ENCODE data around the gene CACNA1I.
"Not testable (repeated sequence)": the region's sequence is repeated elsewhere in the genome, so short reads cannot be mapped to it uniquely, and the experiment has no call there.

CACNA1I gene

DNA sequence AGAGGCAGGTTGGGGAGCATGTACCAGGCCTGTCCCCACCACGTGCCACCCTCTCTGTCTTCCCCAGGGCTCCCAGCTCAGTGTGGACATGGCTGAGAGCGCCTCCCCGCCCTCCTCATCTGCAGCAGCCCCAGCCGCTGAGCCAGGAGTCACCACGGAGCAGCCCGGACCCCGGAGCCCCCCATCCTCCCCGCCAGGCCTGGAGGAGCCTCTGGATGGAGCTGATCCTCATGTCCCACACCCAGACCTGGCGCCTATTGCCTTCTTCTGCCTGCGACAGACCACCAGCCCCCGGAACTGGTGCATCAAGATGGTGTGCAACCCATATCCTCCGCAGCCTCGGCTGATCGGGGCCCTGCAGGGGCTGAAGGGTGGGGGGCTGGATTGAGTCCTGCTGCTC lies at the start of gene CACNA1I:
CACNA1I (plus strand) TSS at position 89 of the 400 bp plus-strand sequence; CDS start at position 89, 0 bp downstream.
- DNase-seq = no peak

DNA sequence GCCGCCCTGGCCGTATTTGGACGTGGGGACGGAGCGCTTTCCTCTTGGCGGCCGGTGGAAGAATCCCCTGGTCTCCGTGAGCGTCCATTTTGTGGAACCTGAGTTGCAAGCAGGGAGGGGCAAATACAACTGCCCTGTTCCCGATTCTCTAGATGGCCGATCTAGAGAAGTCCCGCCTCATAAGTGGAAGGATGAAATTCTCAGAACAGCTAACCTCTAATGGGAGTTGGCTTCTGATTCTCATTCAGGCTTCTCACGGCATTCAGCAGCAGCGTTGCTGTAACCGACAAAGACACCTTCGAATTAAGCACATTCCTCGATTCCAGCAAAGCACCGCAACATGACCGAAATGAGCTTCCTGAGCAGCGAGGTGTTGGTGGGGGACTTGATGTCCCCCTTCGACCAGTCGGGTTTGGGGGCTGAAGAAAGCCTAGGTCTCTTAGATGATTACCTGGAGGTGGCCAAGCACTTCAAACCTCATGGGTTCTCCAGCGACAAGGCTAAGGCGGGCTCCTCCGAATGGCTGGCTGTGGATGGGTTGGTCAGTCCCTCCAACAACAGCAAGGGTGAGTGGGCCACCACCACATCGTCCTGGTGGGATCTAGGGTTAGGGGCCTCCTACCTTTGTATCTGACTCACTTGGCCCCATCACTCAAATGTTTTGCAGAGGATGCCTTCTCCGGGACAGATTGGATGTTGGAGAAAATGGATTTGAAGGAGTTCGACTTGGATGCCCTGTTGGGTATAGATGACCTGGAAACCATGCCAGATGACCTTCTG lies 49.3 kb upstream of the CACNA1I start:
- DNase-seq = not testable (repeated sequence)

DNA sequence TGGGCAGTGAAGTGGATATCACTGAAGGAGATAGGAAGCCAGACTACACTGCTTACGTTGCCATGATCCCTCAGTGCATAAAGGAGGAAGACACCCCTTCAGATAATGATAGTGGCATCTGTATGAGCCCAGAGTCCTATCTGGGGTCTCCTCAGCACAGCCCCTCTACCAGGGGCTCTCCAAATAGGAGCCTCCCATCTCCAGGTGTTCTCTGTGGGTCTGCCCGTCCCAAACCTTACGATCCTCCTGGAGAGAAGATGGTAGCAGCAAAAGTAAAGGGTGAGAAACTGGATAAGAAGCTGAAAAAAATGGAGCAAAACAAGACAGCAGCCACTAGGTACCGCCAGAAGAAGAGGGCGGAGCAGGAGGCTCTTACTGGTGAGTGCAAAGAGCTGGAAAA lies 48.5 kb upstream of the CACNA1I start:
- DNase-seq = not testable (repeated sequence)

DNA sequence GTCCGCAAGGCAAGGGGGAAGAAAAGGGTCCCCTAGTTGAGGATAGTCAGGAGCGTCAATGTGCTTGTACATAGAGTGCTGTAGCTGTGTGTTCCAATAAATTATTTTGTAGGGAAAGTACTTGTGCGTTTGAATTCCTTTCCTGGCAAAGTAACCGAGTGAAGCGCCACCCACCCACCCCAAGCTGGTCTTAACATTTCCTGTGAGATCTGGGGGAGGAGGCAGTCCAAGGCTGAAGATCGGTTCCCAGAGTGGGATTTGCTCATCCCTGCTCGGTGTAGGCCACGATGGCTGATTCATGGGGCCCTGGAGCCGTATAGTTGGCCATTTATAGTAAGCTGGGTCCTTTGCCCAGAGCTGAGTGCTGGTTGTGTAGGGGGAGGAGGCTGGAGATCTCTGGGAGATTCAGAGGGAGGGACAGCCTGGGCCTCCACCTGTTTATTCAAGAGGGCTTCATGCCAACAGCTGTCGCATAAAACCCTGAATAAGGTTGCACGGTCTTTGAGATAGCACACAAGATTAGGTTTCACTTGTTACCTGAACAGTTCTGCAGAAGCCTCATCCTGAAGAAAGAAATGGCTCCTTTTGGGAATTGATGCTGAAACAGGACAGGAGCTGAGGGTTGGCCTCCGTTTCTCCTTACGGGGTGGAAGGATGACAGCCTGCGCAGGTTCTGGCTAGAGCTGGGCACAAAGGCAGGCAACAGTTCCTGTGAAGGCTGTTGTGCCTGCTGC lies 47.8 kb upstream of the CACNA1I start:
- no peak for DNase-seq

DNA sequence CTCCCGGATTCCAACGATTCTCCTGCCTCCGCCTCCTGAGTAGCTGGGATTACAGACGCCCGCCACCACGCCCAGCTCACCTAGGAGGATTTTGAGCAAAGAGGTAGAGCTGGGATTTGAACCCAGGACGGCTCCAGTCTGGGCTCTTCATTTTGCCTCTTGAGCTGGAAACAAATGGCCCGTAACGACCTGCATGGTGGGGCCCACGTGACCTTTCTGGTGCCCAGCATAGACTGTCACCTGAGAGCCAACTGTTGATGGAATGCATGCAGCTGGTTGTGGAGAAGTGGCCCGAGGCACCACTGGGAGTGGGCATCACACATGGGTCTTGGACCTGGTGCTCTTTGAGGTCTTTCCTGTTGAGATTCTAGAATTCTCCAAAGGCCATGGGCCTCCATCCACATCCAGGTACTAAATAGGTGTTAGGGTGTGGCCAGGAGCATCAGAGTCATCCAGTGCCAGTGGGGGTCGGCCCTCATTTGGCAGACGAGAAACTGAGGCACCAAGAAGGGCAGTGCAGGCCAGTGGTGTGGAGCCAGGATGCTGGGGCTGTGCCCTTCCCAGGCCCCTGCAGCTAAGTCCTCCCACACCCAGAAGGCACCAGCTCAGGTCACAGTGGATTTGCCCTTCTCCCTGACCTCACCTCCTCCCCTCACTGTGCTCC lies 46.3 kb upstream of the CACNA1I start:
- no peak for DNase-seq

DNA sequence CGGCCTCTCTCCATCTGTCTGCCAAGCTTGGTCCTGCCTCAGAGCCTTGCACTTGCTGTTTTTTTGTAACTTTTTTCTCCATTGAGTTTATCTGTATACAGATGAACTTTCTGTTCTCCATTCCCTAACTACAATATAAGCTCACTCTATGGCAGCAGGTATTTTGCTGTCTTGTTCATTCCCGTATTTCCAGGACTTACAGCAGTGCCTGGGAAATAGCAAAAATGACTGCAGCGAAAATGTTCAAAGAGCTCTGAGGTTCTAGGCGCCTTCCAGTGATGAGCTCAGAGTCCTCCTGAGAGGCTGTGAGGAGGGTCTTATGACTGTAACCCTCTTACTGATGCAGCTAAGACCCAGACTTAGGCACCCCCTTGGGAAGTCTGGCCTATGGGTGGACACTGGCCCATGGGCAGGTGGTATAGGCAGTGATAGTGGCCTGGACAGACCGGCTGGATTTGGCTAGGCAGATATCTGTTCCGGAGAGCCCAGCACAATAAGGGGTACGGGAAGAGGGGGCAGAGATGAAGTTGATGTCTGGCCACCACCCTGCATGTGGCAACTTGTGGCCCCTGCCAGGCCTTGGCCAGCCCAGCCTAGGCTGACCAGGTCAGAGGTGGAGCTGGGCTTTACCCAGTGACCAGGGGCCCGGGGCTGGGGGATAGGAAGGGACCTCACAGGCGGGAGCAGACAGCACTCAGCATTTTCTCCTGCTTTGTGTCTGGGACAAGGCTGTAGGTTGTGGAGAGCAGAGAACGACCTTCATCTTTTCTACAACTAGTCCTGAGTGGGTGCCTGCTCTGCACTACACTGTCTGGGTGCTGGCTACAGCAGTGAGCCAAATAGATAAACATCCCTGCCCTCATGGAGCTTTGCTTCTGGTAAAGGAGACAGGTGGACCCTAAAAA lies 45.5 kb upstream of the CACNA1I start:
- no peak for DNase-seq

DNA sequence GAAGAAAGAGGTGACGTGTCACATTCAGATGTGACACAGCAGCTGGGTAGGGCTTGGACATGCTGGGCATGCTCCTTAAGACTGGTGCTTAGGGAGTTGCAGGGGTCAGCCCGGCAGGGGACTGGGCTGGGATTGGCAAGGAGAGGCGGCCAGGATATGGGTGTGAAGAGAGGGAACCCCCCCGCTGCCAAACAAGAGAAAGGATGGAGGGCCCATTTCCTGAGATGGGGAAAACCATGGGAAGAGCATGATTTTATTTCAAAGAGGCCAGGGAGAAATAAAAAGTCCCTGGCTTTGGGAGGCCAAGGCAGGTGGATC lies 44.9 kb upstream of the CACNA1I start:
- DNase-seq = no peak

DNA sequence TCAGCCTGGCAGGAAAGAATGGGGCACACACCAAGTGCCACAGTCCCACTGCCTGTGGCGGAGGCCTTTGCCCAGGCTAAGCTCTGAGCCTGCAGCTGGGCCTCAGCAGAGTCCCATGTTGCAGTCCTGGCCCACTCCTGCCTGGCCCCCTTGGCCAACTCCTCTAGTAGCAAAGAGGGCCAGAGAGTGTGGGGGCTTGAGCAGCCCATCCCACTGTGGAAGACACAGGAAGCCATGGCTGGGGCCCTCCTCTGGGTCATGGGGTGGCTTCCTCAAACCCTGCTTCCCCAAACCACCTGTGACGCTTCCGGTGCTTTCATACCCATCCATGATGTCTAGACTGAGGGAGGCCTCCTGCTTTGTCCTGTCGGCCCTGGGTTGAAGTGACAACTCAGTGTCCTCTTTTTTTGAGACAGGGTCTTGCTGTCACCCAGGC lies 43.8 kb upstream of the CACNA1I start:
- DNase-seq = no peak

DNA sequence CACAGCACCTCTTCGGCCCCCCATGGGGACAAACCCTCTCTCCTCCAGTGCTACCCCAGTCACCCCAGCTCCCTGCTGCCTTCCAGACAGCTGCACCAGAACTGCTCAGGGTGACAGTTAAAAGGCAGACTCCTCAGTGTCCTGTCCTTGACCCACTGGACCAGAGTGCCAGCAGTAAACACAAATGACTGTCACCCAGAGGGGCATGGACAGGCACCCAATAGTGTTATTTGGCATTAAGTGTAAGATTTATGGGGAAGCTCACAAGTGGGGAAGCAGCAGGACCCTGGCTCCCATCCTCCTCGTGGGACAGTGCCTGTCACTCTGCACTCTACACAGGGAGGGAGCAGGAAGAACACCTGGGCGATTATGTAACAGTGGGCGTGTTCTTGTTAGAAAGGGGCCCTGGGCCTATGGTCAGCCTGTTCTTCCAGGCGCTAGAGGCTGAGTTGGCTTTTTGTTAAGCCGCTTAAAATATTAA lies 43.0 kb upstream of the CACNA1I start:
- no peak for DNase-seq

DNA sequence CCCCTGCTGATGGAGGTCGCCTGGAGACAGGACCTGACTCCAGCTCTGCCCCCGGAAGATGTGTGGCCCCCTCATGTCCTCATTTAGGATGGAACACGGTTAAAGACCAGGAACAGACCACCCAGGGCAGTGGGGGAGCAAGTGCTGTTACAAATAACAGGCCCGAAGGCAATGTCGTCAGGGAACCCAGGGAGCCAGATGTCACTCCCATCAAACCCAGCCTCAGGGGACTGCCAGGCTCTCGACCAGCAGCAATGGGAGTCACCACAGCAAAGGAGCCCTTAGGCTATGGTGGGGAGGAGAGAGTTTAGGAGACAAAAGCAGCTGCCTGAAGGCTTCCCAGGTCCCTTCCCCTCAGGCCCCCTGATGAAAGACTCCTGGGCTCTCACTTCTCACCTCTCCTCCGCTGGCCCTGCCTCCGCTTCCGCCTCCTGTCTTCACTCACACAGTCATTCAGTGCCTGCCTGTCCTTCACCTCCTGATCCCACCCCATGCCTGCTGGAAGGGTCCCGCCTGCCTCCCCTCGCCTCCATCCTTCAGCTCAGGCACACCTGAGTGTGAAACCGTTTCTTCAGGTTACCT lies 42.4 kb upstream of the CACNA1I start:
- DNase-seq = no peak

DNA sequence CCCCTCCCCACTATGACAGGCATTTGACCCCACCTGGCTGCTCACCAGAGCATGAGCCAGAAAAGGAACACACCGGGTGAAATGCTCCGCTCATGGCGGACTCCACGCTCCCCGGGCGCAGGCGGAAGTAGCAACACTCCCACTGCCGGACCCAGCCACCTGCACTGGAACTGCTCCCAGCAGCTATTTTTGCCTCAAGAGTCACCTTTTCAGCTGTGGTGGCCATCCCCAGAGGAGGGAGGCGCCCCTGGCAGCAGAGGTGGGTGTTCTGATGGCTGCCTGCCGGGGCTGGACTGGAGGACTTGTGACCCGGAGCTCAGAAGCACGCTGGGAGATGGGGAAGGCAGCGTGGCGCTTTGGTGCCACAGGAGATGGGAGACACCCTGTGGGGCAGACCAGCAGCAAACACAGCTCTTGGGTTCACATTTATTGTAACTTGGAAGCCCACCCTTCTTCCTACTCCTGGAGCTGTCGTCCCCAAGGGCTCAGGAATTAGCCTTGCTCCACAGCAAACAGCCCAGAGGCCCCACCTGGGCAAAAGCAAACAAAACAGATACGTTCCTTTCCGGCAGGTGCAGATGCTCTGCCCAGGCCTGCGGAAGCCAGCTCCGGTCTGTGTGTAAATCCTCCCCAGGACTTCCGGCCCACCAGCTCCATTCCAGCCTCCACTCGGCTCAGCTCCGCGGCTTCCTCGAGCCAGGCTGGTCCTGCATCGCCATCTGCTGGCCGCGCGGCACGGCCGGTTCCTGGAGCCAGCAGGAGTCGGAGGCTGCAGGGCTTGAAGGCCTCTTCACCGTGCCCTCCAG lies 41.7 kb upstream of the CACNA1I start:
- DNase-seq = peak; percentile 96

DNA sequence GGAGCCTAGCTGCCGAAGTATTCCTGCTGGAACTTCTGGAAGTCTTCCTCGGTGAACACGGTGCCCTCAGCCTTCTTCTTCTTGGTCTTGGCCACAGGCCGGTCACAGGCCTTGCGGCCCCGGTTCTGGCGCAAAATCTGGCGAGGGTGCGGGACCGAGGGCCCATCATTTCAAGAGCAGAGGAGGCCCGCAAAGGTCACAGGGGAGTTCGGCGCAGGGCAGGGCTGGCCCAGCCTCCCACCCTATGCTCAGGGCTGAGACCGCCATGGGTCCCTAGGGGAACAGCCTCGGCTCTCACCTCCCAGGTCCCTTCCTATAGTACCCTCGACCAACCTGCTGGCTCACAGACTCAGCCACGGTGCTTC lies 41.1 kb upstream of the CACNA1I start:
- DNase-seq = no peak

DNA sequence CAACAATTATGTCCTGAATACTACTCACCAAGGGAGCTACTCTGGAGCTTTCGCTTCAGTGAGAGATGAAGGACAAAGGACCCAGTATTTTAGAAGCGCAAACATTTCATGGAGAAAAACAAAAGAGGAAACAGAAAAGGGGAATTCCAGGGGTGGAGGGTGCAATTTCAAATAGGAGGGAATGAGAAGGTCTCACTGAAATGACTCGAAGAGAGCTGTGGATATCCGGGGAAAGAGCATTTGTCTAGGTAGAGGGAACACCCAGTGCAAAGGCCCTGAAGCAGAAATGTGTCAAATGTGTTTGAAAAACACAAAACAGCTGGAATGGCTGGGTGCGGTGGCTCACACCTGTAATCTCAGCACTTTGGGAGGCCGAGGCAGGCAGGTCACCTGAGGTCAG lies 40.4 kb upstream of the CACNA1I start:
- DNase-seq = no peak

DNA sequence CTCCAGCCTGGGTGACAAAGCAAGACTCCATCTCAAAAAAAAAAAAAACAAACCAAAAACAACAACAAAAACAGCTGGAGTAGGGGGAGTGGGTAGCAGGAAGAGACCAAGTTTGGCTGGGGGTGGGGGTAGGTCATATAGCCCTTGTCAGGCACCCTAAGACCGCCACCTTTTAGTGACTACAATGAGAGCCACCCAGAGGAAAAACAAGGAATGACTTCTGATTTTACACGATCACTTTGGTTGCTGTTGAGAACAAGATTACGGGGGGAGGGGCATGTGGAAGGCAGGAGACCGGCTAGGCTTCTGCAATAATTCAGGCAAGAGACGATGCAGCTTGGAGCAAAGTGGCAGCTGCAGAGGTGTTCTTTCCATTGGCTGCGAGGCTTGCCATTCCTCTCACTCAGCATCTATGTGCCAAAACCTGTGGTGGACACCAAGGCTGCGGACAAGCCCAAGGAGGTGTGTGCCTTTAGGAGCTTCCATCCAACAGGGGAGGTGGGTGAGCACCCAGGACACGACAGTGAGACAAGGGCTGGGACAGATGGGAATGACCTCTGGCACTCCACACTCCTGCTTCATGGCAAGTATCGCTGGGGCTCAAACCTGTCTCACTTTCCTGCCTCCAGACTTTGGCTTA lies 39.7 kb upstream of the CACNA1I start:
- peak; percentile 55 for DNase-seq

DNA sequence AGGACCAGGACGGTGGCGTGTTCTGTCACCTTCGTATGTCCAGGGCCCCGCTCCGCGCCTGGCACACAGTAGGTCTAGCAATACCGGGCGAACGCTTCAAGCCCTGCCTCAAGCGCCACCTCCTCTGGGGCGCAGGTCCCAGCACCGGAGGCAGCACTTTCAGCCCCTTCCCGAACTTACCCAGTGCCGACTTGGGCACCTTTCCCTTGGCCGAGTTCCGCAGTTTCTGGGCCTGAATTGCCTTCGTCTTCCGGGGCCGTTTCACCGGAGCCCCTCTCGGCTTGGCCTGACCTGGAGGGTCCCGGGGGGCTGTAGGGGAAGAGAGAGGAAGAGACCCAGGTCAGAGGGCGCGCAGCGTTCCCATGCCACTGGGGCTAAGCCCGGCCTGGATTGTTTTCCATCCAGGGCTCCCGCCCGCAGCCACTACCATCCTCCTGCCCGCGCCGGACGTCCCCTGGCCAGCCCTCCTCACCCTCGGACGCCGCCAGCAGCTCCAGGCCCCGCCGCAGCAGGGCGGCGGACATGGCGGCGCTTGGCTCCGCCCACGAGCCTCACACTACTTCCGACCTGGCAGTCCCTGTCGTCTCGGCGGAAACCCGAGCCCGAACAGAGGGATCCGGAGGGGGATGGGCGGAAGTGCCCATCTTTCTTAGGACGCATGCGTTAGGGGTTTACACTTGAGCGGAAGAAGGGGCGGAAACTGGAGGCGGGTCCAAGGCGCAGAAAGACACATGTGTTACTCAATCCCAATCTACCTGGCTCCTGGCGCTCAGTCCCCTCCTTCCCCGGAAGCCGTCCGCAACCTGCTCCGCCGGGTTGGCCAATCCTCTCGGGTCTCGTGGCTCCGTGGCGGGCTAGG lies 38.1 kb upstream of the CACNA1I start, which contains the start of gene RPS19BP1:
RPS19BP1 (minus strand) TSS at position 534 of the 859 bp plus-strand sequence; CDS start at position 524, 10 bp downstream.
- peak; percentile 100 for DNase-seq

DNA sequence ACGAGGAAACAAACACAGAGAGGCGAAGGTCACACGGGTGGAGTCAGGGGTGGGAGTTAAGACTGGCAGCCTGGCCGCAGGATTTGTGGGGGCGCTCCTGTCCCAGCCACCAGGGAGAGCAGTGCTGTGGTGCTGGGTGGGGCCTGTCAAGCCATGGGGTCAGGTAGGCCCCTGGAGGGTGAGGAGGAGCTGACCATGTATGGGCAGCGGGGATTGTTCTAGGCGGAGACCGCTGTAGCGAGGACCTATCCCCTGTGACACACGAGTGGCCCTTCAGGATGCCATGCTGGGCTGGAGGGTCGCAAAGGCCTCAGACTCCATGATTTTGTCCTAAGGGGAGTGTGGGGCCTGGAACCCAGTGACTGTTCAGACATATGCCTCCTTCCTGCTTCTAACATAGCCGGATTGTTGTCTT lies 36.5 kb upstream of the CACNA1I start:
- DNase-seq = no peak

DNA sequence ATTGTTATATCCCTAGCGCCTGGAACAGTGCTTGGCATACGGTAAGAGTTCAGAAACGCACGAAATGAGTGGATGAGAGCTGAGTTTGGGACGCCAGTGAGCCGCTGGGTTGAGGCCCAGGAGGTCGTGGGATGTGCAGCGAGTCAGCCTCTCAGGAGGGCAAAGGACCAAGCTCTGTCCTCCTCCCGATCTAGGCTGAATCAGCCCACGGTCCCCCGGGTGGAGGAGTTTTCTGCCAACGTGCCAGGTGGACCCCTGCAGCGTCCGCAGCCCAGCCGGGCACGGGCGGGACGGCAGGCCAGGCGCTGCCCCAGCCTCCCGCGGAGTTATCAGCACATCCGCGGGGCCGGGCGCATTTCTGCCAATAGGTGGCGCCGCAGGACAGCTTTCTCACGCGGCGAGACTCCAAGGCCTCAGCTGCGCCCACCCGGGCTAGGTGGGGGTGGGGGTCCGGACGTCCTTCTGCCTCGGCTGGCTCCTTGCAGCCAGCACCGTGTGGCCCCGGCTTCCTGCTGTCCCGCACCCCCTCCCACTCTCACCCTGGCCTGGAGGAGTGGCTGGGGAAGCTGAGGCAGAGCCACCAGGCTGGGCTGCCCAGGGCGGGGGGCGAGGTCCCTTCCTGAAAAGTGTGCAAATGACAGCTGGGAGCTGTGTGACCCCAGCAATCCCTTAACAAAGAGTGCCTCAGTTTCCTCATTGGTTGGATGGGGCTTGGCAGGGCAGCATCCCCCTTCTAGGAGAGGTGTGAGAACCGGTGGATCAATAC lies 35.8 kb upstream of the CACNA1I start:
- DNase-seq = peak; percentile 75

DNA sequence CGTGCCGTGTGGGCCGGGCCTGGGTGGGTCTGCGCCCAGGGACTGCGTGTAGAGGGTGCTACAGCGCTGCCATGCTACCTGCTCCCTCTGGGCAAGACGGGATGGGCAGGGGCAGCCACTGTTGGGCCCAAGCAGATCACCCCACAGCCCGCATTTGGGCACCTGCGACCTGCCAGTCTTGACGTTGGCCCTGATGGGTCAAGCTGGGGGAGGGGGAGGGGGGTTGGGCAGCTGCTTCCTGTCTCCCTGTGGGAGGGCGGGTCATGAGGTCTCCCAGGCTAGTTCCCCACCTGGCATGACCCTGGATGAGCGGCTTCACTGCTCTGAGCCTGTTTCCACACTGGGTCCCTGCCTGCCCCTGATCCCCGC lies 35.2 kb upstream of the CACNA1I start:
- DNase-seq = no peak

DNA sequence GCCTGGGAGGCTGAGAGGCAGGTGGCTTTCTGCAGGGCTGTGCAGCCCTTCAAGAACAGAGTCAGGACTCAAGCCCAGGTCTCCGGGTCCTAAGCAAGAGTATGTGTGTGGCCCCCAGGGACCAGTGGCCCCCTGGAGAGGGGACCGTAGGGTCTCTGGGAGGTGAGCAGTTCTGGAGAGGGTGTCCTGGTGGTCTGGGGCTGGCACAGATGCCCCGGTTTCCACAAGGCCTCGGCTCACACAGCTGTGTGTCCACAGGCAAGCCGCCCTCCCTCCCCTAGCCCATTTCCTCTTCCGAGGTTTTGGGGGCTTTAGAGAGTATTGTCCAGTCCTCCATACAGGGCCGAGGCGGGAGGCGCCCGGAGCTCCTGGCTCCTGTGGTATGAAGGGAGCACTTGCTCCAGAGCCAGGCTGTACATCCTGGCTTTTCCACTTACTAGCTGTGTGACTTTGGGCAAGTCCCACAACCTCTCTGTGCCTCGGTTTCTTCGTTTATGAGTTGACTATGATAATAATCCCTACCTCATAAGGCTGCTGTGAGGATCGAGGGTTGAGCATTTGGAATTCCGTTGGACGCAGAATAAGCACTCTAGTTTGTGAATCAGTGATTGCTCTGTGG lies 34.6 kb upstream of the CACNA1I start:
- DNase-seq = no peak
